Panc1 (cell line): ENCODE data around the gene TBR1. TPM values are rescaled to one million over a fixed set of nuclear protein-coding genes. Genes with fewer than 3 reads are reported as not detected.

ENCODE experiments used
- ATAC-seq: fragments of 200-7000 bp; cut with Tn5 transposase; 2 replicates; pipeline ENCODE4 v1.9.1; 2020; ENCODE audit warnings: mild to moderate bottlenecking, moderate library complexity
- BruUV-seq: library from RNA; stranded (reverse); fragments of 400-500 nt; replicated peaks from 2 replicates; lab custom pipeline; 2021; lab: Mats Ljungman, UMichigan
- CTCF ChIA-PET: fragments of 300-600 bp; sonication (Branson Sonifier 250); formaldehyde crosslinking; loops from one replicate; lab custom pipeline; 2022; ENCODE audit warnings: antibody characterized with exemption; lab: Charles Lee
- POLR2A ChIA-PET: fragments of 300-600 bp; sonication (Branson Sonifier 250); formaldehyde crosslinking; loops from one replicate; lab custom pipeline; 2022; ENCODE audit warnings: antibody characterized with exemption; lab: Charles Lee
- DNase-seq: peaks from one replicate; pipeline ENCODE4 v3.0.0-alpha.2; 2010; ENCODE audit warnings: low read depth, low spot score
- H3K27ac ChIP-seq: 2 replicates; pipeline ENCODE4 v1.5.1; 2011; ENCODE audit warnings: mild to moderate bottlenecking, low read length, inconsistent platforms
- H3K27me3 ChIP-seq: fragments of 200-500 bp; sonication (Bioruptor generic); 2 replicates; pipeline ENCODE4 v1.6.0; 2014; ENCODE audit warnings: low read length, inconsistent platforms; ENCODE audit not compliant: control insufficient read depth, insufficient read depth
- H3K36me3 ChIP-seq: fragments of 200-500 bp; sonication (Bioruptor generic); 2 replicates; pipeline ENCODE4 v1.5.1; 2014; ENCODE audit warnings: inconsistent platforms, mild to moderate bottlenecking, low read length, moderate library complexity; ENCODE audit not compliant: control insufficient read depth, insufficient read depth
- H3K4me1 ChIP-seq: 2 replicates; pipeline ENCODE4 v1.5.1; 2011; ENCODE audit warnings: inconsistent platforms, mild to moderate bottlenecking, low read length, moderate library complexity; ENCODE audit not compliant: control insufficient read depth, insufficient read depth
- H3K4me3 ChIP-seq, 2 experiments: 2 replicates each; pipeline ENCODE4 v1.5.1; 2011 to 2012; ENCODE audit warnings: low read depth in 2 of 2, low read length in 2 of 2, mild to moderate bottlenecking in 2 of 2, inconsistent platforms in 1 of 2, moderate library complexity in 1 of 2
- H3K9me3 ChIP-seq: fragments of 200-500 bp; sonication (Bioruptor generic); 2 replicates; pipeline ENCODE4 v1.5.1; 2014; ENCODE audit warnings: low read depth, mild to moderate bottlenecking, inconsistent platforms, low read length, moderate library complexity; ENCODE audit not compliant: control insufficient read depth, insufficient read depth
- POLR2AphosphoS5 ChIP-seq: IDR thresholded peaks from 2 replicates; pipeline ENCODE4 v1.6.1; 2012; ENCODE audit warnings: mild to moderate bottlenecking, low read depth, low read length, moderate library complexity
- SIN3A ChIP-seq: IDR thresholded peaks from 2 replicates; pipeline ENCODE4 v1.6.1; 2012; ENCODE audit warnings: low read depth, mild to moderate bottlenecking, low read length, moderate library complexity, borderline replicate concordance; ENCODE audit not compliant: insufficient read depth
- TCF7L2 ChIP-seq: IDR thresholded peaks from 2 replicates; pipeline ENCODE4 v1.6.1; 2011; ENCODE audit warnings: mild to moderate bottlenecking, low read depth, low read length, inconsistent platforms
- in situ Hi-C: cut with HindIII; loops from 2 replicates; pipeline ENCODE4 v1.10.0; 2016; ENCODE audit warnings: low sequenced_read_pairs, low pct_unique_long_range_greater_than_20kb
- intact Hi-C: fragments of 100-400 bp; cut with micrococcal nuclease; formaldehyde crosslinking; loops from one replicate; pipeline ENCODE4 v1.10.0; 2022; ENCODE audit not compliant: unreplicated experiment
- total RNA-seq: library from RNA; stranded (reverse); gene quantifications from one replicate; pipeline ENCODE4 v1.2.1, GENCODE V29; 2021; ENCODE audit not compliant: unreplicated experiment
- TF ChIP-seq, protein P1 (sequence below), 2 experiments: IDR thresholded peaks; 2 replicates each; pipeline ENCODE4 v1.6.1; 2011 to 2012; ENCODE audit warnings: low read depth in 2 of 2, control low read depth in 1 of 2, low read length in 1 of 2, mild to moderate bottlenecking in 1 of 2, moderate library complexity in 1 of 2; ENCODE audit not compliant: insufficient read depth in 1 of 2
- TF ChIP-seq, protein P2 (sequence below): fragments of 450-650 bp; IDR thresholded peaks from 2 replicates; pipeline ENCODE4 v1.5.1; 2017; ENCODE audit warnings: mild to moderate bottlenecking

Gene TBR1
- total RNA-seq, 1 experiment from 2014 or later, result not detected

DNA sequence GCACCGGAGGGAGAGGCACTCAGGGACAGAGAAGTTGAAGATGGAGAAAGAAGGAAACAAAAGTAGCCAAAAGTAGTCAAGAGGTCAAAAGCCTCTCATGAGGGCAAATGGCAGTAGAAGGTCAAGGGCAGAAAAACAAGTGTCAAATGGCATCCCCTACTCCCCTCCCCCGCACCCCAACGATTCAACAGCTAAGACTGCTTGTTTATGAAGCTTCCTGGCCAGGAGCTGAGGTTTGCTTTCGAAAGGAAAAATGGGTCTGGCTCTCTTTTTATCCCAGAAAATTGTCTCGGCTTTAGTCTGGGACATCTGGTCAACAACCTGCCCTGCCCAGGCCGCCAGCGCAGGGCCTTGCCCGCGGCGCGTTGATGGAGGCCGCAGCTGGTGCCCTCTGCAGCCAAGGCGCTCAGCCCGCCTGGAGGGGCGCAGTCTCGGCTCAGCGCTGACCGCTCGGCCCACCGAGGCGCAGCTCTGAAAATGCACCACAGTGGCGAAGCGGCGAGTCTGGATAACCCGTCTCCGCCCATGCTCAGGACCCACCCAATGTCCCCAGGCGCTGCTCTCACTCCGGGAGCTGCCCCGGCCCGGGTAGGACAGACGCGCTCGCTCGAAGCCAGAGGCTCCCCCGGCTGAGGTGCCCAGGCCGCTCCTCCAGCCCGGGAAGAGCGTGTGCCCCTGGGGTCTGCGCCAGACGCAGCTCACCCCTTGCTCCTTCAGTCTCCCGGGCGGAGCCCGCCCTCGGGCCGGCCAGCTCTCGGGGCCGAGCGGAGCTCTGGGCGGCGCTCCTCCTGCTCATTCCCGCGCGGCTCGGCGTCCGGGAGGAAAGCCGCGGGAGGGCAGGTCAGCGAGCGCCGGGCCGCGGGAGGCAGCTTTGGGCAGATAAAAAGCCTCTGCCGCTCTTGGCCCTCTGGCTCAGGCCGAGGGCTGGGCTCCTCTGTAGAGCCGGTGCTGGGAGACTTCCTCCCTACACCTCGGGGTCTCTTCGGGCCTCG lies 1.8 kb upstream of the TBR1 start:
- DNase-seq (no peak), ATAC-seq (peak; percentile 81)
- Histone ChIP-seq H3K9me3 (no peaks in the 10 kb centered on the region), H3K4me1 (peaks cover 20% of the 10 kb centered on the region), H3K36me3 (peaks cover 9% of the 10 kb centered on the region), H3K27me3 (peaks cover 23% of the 10 kb centered on the region), H3K27ac (no peak overlapping the region), H3K4me3 (peak overlapping the region; percentile 44 to 56)
- TF ChIP-seq, protein P1, sequence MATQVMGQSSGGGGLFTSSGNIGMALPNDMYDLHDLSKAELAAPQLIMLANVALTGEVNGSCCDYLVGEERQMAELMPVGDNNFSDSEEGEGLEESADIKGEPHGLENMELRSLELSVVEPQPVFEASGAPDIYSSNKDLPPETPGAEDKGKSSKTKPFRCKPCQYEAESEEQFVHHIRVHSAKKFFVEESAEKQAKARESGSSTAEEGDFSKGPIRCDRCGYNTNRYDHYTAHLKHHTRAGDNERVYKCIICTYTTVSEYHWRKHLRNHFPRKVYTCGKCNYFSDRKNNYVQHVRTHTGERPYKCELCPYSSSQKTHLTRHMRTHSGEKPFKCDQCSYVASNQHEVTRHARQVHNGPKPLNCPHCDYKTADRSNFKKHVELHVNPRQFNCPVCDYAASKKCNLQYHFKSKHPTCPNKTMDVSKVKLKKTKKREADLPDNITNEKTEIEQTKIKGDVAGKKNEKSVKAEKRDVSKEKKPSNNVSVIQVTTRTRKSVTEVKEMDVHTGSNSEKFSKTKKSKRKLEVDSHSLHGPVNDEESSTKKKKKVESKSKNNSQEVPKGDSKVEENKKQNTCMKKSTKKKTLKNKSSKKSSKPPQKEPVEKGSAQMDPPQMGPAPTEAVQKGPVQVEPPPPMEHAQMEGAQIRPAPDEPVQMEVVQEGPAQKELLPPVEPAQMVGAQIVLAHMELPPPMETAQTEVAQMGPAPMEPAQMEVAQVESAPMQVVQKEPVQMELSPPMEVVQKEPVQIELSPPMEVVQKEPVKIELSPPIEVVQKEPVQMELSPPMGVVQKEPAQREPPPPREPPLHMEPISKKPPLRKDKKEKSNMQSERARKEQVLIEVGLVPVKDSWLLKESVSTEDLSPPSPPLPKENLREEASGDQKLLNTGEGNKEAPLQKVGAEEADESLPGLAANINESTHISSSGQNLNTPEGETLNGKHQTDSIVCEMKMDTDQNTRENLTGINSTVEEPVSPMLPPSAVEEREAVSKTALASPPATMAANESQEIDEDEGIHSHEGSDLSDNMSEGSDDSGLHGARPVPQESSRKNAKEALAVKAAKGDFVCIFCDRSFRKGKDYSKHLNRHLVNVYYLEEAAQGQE (IDR thresholded peaks at IDR 0.05; ENCODE audit: insufficient read depth in 1 of 2, low read depth in 2 of 2, low read length in 1 of 2), result no peak
- TF ChIP-seq, protein P2, sequence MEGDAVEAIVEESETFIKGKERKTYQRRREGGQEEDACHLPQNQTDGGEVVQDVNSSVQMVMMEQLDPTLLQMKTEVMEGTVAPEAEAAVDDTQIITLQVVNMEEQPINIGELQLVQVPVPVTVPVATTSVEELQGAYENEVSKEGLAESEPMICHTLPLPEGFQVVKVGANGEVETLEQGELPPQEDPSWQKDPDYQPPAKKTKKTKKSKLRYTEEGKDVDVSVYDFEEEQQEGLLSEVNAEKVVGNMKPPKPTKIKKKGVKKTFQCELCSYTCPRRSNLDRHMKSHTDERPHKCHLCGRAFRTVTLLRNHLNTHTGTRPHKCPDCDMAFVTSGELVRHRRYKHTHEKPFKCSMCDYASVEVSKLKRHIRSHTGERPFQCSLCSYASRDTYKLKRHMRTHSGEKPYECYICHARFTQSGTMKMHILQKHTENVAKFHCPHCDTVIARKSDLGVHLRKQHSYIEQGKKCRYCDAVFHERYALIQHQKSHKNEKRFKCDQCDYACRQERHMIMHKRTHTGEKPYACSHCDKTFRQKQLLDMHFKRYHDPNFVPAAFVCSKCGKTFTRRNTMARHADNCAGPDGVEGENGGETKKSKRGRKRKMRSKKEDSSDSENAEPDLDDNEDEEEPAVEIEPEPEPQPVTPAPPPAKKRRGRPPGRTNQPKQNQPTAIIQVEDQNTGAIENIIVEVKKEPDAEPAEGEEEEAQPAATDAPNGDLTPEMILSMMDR, result peak; percentile 35
- TF ChIP-seq POLR2AphosphoS5 (no peak), SIN3A (no peak), TCF7L2 (peak; percentile 58; the same call in 1 of the 2 replicates)
- in situ Hi-C loops, result no loop called here
- ChIA-PET POLR2A (no interaction called here), CTCF (interaction anchor here (0.7 kb wide), 1 partner anchor 17 kb away, joined by 3 read pairs; no protein-coding TSS in a partner anchor)
- BruUV-seq, result no TSS peak
- intact Hi-C loops, result loop anchor here (10.0 kb wide), 1 partner anchor 530 kb away; no protein-coding TSS in a partner anchor

DNA sequence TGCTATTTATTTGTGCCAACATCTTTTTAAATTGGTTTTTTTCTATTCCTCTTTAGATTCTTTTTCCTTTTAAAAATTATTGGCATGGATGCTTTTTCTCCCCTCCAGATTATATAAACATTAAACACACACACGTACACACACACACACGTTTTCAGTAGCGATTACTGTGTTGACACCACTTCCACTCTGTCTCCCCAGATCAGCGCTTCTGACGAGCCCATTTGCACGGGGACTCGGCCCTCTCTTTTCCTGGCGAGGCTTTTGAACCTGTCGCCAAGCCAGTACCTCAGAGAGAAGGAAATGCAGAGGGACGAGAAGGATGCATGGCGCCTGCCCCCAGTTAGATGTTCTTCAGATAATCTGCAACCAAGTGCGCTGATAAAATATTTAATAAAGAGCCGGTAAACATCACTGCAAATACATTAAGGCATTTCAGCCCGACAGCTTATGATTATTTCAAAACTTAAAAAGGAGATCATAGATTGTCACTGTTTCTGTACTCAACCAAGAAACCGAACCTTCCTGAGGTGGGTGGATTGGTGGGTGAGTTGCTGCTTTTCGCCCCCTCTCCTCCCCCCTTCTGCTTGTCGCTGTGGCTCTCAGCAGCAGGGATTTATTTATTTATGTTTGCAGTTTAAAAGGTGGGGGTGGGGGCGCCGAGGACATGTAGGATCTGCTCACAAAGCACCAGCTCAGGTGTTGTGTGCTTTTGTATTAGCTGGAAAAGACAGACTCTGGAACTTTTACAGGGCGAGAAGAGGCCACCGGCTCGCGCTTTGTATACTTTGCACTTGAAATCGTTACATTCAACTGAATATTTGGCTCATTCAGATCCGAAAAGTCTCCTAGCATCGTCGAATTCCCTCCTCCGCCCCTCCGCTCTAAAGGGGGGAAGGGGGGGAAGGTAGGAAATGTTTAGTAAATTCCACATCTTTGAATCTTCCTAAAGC lies 787 bp upstream of the TBR1 start:
- peak overlapping the region; percentile 44 to 56 for H3K4me3 ChIP-seq
- H3K27me3 ChIP-seq, result peaks cover 29% of the 10 kb centered on the region
- H3K36me3 ChIP-seq, result peaks cover 9% of the 10 kb centered on the region
- H3K4me1 ChIP-seq, result peaks cover 20% of the 10 kb centered on the region
- no peaks in the 10 kb centered on the region for H3K9me3 ChIP-seq
- CTCF ChIA-PET, result no interaction called here
- no peak overlapping the region for H3K27ac ChIP-seq
- ATAC-seq (0 out of 2 replicates have a peak, but pooled peaks have one; percentile 19), DNase-seq (no peak)
- in situ Hi-C loops (no loop called here), intact Hi-C loops (loop anchor here (10.0 kb wide), 1 partner anchor 529 kb away; no protein-coding TSS in a partner anchor)
- BruUV-seq, result no TSS peak
- POLR2A ChIA-PET, result no interaction called here
- TF ChIP-seq SIN3A (no peak), TCF7L2 (no peak), POLR2AphosphoS5 (no peak)
- TF ChIP-seq, protein P2, result no peak
- TF ChIP-seq, protein P1 (IDR thresholded peaks at IDR 0.05; ENCODE audit: insufficient read depth in 1 of 2, low read depth in 2 of 2, low read length in 1 of 2), result no peak
